HS-5 (cell line): Measurements from ENCODE around the gene UBE2R2.
"Not testable (repeated sequence)": the region's sequence is repeated elsewhere in the genome, so short reads cannot be mapped to it uniquely, and the experiment has no call there.

Source experiments
- DNase-seq: peaks from one replicate; pipeline ENCODE4 v3.0.0-alpha.2; 2012; ENCODE audit warnings: low read depth

UBE2R2 gene

DNA sequence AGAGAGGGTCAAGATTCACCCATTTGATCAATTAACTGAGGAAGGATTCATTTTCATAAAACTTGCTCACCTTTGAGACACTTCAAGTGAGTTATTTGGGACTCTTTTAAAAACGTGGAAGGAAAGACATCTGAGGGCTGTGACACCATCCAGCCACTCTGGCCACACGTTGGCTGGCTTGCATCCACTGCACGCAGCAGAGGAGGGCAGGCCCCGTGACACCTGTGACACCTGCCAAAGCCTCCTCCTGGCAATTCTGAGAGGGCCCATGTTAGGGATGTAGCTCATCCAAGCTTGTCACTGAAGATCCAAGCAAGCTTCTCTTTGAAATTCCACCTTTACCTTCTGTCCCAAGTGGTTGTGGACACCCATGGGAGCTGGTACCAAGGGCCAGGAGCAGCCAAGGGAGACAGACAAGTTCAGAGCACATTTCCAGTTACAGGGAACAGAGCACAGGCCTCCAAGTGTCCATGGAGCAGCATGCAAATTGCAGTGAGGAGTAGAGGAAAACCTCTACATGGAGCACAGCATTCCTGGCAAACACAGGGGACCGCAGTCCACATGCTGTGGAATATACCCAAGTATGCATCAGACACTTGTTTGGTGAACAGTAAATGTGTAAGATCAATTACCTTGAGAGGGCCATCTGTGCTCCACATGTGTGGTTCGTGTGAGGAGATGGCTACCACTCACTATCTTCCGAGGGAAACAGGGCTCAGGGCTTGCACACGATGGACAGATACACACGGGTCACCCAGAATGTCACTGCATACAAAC lies 16.8 kb upstream of the UBE2R2 start:
- DNase-seq, result no peak

DNA sequence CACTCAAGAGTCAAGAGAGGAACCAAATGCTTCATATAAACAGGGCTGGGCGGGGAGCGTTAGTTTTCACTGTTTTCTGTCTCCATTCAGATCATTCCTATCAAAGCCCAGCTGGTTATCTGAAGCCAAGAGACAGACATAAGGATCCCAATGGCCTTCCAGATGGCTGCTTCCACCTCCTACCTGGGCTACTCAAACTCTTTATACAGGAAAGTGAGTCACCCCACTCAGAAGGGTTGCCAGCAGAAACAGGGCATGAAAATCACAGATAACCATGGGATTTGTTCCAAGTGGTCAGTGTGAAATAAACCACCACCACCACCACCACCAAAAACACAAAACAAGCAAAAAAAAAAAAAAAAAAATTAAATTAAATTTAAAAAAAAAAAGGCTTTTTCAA lies 16.1 kb upstream of the UBE2R2 start:
- no peak for DNase-seq

DNA sequence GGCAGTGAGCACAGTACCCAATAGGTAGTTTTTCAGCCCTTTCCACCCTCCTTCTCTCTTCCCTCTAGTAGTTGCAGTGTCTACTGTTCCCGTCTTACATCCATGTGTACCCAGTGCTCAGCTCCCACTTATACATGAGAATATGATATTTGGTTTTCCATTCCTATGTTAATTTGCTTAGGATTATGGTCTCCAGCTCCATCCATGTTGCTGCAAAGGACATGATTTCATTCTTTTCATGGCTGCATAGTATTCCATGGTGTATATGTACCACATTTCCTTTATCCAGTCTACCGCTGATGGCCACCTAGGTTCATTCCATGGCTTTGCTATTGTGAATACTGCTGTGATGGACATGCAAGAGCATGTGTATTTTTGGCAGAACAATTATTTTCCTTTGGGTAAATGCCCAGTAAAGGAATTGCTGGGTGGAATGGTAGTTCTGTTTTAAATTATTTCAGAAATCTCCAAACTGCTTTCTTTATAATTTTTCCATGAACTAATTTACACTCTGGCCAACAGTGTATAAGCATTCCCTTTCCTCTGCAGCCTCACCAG lies 14.9 kb upstream of the UBE2R2 start:
- DNase-seq, result not testable (repeated sequence)

DNA sequence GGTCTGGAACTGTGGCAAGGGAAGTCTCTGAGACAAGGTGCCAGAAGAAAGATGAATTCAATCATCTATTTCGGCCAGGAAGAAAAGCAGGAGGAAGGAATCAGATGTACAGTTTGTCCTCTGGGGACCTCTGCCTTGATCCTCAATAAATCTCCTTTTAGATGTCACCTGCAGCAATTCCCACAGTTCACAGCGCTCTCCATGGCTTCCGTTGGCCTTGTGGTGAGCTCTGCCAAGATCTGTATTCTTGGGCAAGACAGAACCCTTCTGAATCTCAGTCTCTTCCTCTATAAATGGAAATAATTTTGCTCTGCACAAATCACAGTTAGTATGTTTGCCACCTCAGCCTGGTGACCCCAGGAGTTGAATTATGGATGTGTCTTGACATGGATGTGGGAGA lies 12.8 kb upstream of the UBE2R2 start:
- not testable (repeated sequence) for DNase-seq

DNA sequence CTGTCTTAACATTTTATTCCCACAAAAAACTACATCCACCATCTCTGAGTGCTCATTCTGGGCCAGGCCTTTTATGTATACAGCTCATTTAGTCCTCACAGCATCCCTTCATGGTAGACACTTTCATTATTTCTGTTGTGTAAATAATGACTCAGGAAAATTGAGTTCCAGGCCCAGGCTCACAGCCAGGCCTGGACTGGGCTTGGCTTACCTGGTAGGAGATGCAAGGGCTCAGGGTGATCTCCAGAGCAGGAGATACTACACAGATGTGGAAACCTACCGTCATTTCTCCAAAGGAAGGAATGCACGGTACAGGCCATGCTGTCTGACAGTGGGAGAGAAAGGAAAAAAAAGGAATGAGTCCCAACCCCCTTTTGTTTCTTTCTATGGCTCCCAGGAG lies 9.8 kb upstream of the UBE2R2 start:
- DNase-seq, result not testable (repeated sequence)

DNA sequence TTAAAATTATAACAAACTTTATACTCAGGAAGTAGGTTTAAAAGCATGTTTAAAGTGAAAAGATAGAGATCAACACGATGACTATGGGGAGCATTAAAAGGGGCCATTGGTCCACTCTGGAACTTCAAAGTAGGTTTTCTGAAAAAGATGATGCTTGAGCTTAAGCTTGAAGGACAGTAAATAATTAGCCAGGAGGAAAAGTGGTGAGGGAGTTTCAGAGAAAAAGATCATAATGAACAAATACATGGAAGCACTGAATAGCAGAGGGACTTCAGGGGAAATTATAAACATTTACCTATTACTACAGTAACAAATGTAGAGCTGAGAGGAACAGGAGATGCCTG lies 8.0 kb upstream of the UBE2R2 start:
- not testable (repeated sequence) for DNase-seq

DNA sequence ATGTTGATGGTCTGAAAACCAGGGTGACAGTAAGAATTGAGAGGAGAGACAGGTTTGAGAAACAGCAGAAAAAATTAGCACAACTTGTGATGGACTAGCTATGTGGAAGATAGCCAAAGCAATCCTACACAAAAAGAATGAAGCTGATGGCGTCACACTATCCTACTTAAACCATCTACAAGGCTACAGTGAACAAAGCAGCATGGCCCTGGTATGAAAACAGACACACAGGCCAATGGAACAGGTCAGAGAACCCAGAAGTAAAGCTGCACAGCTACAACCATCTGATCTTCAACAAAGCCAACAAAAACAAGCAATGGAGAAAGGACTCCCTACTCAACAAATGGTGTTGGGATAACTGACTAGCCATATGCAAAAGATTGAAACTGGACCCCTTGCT lies 7.5 kb upstream of the UBE2R2 start:
- no peak for DNase-seq

DNA sequence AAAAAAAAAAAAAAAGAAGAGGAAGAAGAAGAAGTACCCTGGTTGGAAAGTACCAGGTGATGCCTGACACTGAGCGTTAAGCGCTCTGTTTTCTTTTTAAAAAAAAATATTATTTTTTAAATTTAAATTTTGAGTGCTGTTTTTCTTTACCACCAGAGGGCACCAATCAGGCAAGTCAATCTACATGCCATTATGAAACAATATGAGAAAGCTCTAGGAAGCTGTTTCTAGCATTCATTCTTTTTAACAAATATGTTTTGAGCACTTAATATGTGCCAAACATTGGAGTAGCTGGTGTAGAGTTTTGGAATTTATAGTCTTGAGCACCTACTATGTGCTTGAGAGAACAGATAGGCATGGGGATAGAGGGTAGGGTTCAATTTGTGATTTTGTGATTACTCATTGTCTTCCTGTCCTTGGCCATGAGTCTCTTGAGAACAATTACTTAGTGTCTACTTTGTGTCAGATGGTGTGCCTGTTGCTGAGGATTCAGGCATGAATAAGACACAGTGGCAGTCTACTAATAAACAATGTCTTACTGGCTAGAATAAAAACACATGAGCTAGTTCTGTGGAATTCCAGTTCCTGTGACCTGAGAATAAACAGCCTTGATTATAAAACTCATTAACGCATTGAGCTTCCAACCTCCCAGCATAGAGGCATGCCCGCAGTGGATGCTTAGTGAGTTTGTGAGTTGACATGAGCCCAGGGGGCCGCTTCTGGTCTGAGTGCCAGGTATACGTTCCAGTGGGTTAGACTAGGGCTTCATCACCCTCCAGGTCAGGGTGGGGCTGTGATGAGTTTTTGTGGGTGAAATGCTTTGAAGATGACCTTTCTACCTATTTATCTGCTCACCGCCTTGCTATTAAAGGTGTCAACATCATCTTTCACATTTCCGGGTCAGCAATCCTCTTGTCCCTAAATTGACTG lies 3.0 kb upstream of the UBE2R2 start:
- peak; percentile 63 for DNase-seq

DNA sequence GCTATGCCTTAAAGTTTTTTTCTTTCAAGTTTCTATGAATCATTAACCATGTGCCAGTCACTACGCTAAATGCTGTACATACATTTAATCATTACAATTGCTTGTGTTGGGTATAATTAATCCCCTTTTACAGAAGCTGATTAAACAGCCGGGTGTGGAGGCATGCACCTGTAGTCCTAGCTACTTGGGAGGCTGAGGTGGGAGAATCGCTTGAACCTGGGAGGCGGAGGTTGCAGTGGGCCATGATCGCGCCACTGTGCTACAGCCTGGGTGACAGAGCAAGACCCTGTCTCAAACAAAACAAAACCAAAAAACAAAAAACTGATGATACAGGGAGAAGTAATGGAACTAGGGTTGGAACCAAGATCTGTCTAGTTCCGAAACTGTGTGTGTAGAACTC lies 1.2 kb upstream of the UBE2R2 start:
- no peak for DNase-seq

DNA sequence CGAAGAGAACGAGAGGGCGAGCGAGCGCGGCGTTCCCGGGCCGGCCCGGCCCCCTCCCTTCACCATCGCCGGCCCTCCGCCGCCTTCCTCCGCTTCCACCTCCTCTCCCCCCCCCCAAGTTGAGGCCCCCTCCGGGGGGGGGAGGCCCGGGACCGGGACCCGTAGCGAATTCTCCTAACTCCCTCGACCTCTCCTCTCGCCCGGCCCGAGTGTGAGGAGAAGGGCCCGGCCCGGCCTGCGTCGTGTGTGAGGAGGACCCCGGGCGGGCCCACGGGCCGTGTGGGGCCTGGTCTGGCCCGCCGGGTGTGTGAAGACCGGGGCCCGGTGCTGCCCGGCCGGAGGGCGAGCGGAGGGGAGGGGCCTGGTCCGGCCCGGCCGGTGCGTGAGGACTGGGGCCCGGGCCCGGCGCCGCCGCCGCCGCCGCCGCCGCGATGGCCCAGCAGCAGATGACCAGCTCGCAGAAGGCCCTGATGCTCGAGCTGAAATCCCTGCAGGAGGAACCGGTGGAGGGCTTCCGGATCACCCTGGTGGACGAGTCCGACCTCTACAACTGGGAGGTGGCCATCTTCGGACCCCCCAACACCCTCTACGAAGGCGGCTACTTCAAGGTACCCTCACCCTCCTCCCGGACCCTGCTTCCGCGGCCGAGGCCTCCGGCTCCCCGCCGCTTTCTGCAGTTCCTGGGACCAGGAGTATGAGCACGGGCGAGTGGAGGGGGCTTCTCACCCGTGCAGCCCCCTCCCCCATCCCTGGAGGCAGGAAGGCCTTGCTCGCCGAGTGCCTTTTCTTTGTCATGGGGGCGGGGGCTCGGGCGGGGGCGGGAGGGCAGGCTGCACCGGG lies 587 bp downstream of the UBE2R2 start:
- DNase-seq, result peak; percentile 42

DNA sequence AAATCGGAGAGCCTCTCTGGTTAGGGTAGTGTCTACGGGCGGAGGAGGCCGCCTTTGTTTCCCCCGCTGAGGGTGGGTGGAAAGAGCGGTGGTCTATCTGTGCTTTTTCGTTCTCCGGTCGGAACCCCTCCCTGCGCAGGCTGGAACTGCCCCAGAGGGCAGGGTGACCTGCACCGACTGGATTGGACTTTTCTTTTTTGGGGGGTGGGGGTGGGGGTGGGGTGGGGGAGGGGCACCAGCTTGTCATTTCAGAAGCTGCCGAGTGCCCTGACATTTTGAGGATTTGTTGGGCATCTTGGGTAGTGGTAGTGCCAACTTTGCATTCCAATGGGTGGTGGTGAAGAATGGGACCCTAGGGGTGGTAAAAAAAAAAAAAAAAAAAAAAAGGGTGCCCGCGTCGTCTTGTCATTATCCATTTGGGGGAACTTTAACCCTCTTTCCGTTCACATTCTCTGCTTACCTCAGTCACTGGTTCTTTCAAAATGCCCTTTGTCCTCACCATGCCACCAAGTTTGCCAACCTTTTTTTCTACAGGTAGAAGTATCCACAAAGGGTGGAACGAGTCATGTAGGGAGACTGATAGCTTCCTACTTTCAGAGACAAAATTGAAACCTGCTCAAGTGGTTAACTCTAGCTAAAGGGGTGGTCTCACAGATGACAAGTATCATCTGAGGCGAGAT lies 1.3 kb downstream of the UBE2R2 start:
- no peak for DNase-seq

DNA sequence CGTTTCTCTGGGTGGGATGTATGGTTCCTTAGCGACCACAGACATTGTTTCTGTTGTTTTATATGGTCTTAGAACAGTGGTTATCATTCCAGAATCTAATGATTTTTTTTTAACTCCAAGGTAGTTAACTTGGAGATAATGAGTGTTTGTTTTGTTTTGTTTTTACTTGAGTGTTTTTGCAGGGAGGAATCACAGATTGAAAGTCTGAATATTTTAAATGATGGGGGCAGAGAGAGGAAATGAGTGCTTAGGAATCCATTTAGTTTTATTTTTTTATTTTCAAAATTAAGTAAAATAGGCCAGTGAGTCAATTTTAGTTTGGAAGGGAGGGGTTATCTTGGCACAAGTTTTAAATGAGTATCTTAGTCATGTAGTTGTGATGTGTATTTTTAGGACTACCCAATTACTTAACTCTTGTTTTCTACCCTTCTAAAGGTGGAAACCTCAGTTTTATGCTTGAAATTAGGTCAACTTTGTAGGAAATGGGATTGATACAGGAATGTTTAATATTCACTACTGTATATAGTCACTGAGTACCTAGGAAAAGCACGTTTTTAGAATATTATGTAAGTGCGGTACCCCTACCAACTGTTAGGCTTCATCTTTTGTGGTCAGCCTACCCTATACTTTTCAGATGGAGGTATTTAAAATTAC lies 2.0 kb downstream of the UBE2R2 start:
- DNase-seq, result peak; percentile 40

DNA sequence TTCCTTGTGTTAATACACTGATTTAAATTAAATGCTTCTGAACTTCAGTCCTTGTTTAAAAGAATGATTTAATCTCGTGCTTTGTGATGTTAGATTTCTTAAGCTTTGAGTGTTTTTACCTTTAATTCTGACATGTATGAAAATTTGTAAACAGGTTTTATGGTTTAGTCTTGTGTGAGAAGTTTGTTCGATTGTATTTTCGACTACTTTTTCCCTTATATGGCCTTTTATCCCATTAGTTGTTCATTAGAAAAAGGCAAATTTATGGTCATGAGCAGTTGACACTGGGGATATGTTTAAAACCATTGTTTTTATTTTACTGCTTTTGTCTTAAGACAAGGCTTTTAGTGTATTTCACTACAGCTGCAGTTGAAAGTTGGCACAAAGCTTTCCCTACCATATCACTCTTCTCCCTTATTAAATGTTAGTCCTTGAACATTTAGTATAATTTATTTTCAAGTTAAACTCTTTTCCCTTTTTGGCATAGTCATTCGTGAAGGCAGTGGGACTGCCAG lies 3.3 kb downstream of the UBE2R2 start:
- DNase-seq, result no peak

DNA sequence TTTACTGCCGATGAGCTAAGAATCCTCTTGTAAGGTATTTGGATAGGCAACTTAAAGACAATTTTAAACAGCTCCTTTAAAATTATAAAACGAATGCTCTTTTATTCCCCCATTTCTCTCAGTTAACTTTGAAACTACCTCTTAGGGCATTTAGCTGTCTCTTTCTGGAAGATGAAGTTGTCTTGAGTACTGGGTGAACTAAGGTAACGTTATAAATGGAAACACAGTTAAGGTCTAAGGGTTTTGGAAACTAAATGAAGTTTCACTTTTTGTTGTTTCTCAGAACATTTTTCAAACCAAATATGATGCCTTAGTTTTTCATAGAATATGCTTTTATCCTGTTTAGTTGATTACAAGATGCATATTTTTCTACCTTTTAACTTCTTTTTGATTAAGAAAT lies 6.8 kb downstream of the UBE2R2 start:
- DNase-seq, result no peak

DNA sequence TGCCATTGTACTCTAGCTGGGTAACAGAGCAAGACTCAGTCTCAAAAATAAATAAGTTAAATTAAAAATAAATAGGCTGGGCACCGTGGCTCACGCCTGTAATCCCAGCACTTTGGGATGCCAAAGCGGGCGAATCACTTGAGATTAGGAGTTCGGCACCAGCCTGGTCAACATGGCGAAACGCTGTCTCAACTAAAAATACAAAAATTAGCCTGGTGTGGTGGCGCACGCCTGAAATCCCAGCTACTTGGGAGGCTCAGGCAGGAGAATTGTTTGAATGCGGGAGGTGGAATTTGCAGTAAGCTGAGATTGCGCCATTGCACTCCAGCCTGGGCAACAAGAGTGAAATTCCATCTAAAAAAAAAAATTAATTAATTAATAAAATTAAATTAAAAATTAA lies 10.3 kb downstream of the UBE2R2 start:
- DNase-seq, result not testable (repeated sequence)

DNA sequence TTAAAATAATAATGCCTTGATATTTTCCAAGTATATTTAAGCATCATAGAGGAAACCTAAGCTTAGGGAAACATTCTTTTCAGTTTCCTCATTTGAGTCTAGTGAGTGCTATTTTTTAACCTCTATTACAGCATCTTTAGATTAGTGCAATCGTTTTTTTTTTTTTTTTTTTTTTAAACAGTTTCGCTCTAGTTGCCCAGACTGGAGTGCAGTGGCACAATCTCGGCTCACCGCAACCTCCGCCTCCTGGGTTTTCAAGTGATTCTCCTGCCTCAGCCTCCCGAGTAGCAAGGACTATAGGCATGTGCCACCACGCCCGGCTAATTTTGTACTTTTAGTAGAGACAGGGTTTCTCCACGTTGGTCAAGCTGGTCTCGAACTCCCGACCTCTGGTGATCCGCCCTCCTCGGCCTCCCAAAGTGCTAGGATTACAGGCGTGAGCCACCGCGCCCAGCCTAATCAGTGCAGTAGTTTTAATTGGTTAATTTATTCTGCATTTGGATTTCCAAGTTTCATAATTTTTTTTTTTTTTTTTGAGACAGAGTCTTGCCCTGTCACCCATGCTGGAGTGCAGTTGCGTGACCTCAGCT lies 12.8 kb downstream of the UBE2R2 start:
- not testable (repeated sequence) for DNase-seq

DNA sequence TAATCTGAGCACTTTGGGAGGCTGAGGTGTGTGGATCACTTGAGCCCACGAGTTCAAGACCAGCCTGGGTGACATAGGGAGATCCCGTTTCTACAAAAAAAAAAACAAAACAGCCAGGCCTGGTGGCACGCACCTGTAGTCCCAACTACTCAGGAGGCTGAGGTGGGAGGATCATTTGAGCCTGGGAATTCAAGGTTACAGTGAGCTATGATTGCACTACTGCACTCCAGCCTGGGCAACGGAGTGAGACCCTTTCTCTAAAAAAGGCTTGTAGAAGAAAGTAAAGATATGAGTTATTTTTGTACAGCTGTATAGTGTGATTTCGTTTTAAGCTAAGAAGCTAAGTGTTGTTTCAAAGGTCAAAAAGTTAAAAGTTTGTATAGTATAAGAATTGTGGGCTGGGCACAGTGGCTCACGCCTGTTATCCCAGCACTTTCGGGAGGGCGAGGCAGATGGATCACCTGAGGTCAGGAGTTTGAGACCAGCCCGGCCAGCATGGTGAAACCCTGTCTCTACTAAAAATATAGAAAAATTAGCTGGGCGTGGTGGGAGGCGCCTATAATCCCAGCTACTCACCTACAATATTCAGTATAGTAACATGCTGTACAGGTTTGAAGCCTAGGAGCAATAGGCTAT lies 18.8 kb downstream of the UBE2R2 start:
- no peak for DNase-seq

DNA sequence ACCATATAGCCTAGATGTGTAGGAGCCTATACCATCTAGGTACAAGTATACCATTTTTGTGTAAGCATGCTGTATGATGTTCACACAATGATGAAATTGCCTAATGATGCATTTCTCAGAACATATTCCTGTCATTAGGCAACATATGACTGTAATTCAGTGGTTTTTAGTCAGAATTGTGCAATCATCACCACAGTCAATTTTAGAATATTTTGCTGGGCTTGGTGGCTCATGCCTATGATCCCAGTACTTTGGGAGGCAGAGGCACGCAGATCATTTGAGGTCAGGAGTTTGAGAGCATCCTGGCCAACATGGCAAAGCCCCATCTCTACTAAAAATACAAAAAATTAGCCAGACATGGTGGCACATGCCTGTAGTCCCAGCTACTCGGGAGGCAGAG lies 19.3 kb downstream of the UBE2R2 start:
- peak; percentile 93 for DNase-seq

DNA sequence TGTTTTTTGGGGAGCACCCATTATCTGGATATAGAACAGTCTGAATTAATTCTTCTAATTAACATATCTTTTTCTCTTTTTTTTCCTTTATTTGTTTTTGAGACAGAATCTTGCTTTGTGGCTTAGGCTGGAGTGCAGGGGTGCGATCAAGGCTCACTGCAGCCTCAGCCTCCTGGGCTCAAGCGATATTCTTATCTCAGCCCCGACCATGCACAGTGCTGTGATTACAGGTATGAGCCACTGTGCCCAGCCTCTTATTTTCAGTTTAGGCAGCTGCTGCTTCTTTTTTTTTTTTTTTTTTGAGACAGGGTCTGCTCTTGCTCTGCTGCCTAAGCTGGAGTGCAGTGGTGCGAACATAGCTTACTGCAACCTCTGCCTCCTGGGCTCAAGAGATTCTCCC lies 20.2 kb downstream of the UBE2R2 start:
- no peak for DNase-seq

DNA sequence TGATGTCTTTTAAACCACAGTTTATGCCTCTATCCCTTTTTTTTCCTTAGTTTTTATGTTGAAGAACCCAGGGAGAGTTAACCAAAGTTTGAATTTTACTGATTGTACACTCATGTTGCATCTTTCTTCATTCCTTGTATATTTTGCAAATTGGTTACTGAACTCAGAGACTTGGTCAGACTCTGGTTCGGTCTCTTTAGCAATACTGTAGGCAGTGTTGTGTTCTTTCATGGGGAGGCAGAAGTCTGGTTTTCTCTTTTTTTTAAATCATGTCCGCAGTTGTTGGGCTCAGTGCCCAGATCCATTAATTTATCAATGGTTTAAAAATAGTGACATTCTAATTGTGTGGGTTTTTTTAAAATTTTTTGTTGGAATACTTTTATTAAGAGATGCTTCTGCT lies 23.4 kb downstream of the UBE2R2 start:
- no peak for DNase-seq
